H1 (cell line): ENCODE results near the gene ISY1. TPM values are rescaled to one million over a fixed set of nuclear protein-coding genes. Genes with fewer than 3 reads are reported as not detected.

Experiments used
- CHD7 ChIP-seq: fragments of 300-600 bp; sonication (generic); IDR thresholded peaks from 2 replicates; pipeline ENCODE4 v1.7.1; 2012; ENCODE audit warnings: low read length, moderate library complexity, mild to moderate bottlenecking, inconsistent platforms; ENCODE audit not compliant: insufficient replicate concordance
- JUN ChIP-seq: IDR thresholded peaks from 2 replicates; pipeline ENCODE4 v1.6.1; 2011; ENCODE audit warnings: low read depth, mild to moderate bottlenecking, improper control_type of control experiment, low read length
- TBP ChIP-seq: IDR thresholded peaks from 2 replicates; pipeline ENCODE4 v1.6.1; 2011; ENCODE audit warnings: low read depth, low read length, improper control_type of control experiment
- polyA plus RNA-seq, 7 experiments: library from polyadenylated mRNA; depleted of rRNA in 3 of 7; stranded (reverse) in 5 of 7; unstranded in 2 of 7; fragments of >200 nt in 5 of 7; fragments of 200-250 nt in 2 of 7; gene quantifications; 1 replicate in 5 of 7; 2 replicates in 1 of 7; 4 replicates in 1 of 7; pipeline versions ENCODE4 v1.2.1 to v1.2.3, GENCODE V29; 2011 to 2013; ENCODE audit warnings: missing spikeins in 2 of 7, mixed read lengths in 2 of 7
- total RNA-seq: library from RNA; stranded (reverse); fragmentation: NEBNext Ultra II Directional; extraction: Animal tissue kit (Norgen Biotek cat#: 25700); gene quantifications from 2 replicates; pipeline ENCODE4 v1.2.1, GENCODE V29; 2021

Gene ISY1
- total and polyA plus RNA-seq, 2 of the 8 experiments (the other 6 are each of a cell fraction or from before 2014, with no cell fraction given): 16.6 to 38.7 TPM

GRCh38 chr3:129082026-129082425, 78.8 kb downstream of the ISY1 start (continued):
- TF ChIP-seq CHD7: no peak
- TF ChIP-seq TBP: no peak
- TF ChIP-seq JUN: no peak
- TF ChIP-seq, all 59 proteins: peak for 0
